Measurements from ENCODE around the gene BTN2A1.

Gene BTN2A1

GRCh38 chr6:26464014-26464413 is 6.3 kb downstream of the BTN2A1 start:
- no peak overlapping the region for H3K4me3 ChIP-seq (ENCODE audit: low read depth, low read length)
- TF ChIP-seq POLR2A (IDR thresholded peaks at IDR 0.05; ENCODE audit: extremely low read depth, insufficient read length) (no peak), MYC (IDR thresholded peaks at IDR 0.05; ENCODE audit: low read depth, low read length) (no peak), MAX (IDR thresholded peaks at IDR 0.05; ENCODE audit: low read depth, low read length) (no peak), CTCF (IDR thresholded peaks at IDR 0.05; ENCODE audit: low read depth, low read length) (no peak)
- no peak for DNase-seq (ENCODE audit: low read depth)

DNA sequence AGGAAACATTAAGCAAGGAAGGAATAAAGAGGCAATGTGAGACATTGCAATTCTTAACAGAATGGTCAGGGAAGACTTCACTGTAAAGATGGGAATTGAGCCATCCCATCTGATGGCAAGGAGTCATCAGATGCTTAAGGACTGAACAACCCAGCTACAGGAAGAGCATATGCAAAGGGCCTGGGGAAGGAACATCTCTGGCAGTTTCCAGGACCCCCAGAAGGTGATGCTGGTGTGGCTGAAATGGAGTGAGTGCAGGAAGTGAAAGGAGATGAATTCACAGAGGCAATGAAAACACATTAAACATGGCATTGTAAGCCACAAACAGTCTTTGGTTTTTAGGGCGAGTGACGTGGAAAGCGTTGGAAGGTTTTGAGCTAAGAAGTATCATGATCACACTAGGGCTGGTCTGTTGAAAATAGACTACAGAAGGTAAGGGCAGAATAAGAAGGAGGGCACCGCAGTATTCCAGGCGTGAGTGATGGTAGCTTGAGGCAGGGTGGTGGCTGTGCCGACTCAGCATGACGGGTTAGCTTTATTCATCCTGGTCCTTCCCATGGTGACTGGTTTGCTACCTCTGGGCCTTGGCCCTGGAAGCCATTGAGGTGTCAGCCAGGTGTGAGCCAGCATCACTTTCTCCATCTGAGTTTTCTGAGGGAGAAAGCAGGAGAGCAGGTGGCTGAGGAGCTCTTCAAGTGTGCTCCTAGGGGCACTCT is 6.8 kb downstream of the BTN2A1 start:
- no peak for DNase-seq (ENCODE audit: low read depth)
- TF ChIP-seq MYC (IDR thresholded peaks at IDR 0.05; ENCODE audit: low read depth, low read length) (no peak), CTCF (IDR thresholded peaks at IDR 0.05; ENCODE audit: low read depth, low read length) (no peak)
- no peak overlapping the region for H3K4me3 ChIP-seq (ENCODE audit: low read depth, low read length)

DNA sequence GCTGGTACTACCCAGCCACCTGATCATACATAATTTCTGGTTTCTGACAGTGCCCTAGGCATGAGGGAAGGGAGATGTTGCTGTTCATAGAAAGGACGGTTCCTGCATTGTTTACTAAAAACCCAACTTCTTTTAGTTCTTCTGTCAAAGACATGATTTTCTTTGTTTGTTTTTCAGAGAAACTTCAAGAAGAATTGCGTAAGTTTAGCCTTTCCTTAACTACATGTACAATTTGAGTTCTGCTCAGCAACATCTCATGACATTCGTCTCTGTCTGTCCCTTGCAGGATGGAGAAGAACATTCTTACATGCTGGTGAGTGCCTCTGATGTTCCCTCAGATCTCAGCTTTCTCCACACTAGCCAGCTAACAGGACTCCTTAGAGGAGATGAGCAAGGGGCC is 8.0 kb downstream of the BTN2A1 start:
- no peak for DNase-seq (ENCODE audit: low read depth)
- TF ChIP-seq MYC (IDR thresholded peaks at IDR 0.05; ENCODE audit: low read depth, low read length) (no peak), MAX (IDR thresholded peaks at IDR 0.05; ENCODE audit: low read depth, low read length) (no peak), POLR2A (IDR thresholded peaks at IDR 0.05; ENCODE audit: extremely low read depth, insufficient read length) (no peak), CTCF (IDR thresholded peaks at IDR 0.05; ENCODE audit: low read depth, low read length) (no peak)
- H3K4me3 ChIP-seq (ENCODE audit: low read depth, low read length) = no peak overlapping the region

DNA sequence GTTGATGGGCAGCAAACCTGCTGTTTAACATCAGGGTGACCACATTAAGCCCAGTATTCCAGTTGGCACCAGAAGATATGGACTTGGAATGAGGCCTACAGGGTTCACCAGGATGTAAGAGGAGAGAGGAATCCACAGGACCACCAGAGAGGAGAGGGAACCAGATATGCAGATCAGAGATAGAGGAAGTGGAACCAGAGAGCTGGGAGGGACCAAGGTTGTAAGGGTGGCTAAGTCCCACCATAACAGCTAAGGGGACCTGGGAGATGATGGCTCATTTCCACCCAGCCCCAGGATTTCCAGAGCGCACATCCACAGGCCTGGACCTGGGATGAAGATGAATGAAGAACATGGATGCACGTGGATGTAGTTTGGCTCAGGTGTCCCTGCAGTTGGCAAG is 11.1 kb downstream of the BTN2A1 start:
- H3K4me3 ChIP-seq (ENCODE audit: low read depth, low read length) = no peak overlapping the region
- TF ChIP-seq MAX (IDR thresholded peaks at IDR 0.05; ENCODE audit: low read depth, low read length) = no peak
- TF ChIP-seq CTCF (IDR thresholded peaks at IDR 0.05; ENCODE audit: low read depth, low read length) = no peak
- no peak for TF ChIP-seq POLR2A (IDR thresholded peaks at IDR 0.05; ENCODE audit: extremely low read depth, insufficient read length)
- TF ChIP-seq MYC (IDR thresholded peaks at IDR 0.05; ENCODE audit: low read depth, low read length) = no peak
- DNase-seq (ENCODE audit: low read depth) = no peak

DNA sequence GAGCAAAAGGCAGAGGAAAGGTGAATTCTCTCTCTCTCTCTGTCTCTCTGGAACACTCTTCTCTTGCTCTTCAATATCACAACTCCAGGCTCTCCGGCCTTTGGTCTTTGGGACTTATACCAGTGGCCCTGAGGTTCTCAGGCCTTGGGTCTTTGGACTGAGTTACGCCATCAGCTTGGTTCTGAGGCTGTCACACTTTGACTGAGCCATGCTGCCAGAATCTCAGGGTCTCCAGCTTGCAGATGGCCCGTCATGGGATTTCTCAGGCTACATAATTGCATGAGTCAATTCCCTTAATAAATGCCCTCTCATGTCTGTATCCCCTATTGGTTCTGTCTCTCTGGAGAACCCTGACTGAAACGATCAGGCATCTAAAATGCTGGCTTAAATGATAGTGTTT is 12.9 kb downstream of the BTN2A1 start:
- no peak for TF ChIP-seq POLR2A (IDR thresholded peaks at IDR 0.05; ENCODE audit: extremely low read depth, insufficient read length)
- no peak overlapping the region for H3K4me3 ChIP-seq (ENCODE audit: low read depth, low read length)
- no peak for DNase-seq (ENCODE audit: low read depth)

DNA sequence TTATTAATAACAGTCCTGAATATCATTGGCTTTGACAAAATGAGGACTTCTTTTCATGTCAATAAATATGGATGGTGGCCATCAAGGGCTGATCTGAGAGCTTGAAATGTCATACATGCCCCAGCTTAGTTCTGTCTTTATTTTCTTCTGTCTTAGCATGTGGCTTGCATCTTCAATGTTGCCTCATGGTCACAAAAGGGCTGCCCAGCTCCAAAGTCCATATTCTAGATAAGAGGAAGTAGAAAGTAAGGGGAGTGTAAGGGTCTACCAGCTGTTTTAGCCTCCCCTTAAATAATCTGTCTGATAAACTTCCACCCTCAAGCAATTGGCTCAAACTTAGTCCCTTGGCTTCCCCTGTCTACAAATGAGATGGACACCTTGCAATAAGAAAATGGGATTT is 14.2 kb downstream of the BTN2A1 start:
- DNase-seq (ENCODE audit: low read depth) = no peak
- TF ChIP-seq MAX (IDR thresholded peaks at IDR 0.05; ENCODE audit: low read depth, low read length) (no peak), MYC (IDR thresholded peaks at IDR 0.05; ENCODE audit: low read depth, low read length) (no peak), CTCF (IDR thresholded peaks at IDR 0.05; ENCODE audit: low read depth, low read length) (no peak), POLR2A (IDR thresholded peaks at IDR 0.05; ENCODE audit: extremely low read depth, insufficient read length) (no peak)
- no peak overlapping the region for H3K4me3 ChIP-seq (ENCODE audit: low read depth, low read length)
